Upper lobe of right lung (tissue), 1 donor: ENCODE data around the gene MXD4. TPM values are rescaled to one million over a fixed set of nuclear protein-coding genes. Genes with fewer than 3 reads are reported as not detected.

Experiments used
- ATAC-seq: fragments of 200-7000 bp; cut with Tn5 transposase; one replicate; pipeline ENCODE4 v1.9.1; 2020; ENCODE audit warnings: mild to moderate bottlenecking, moderate library complexity
- DNase-seq: peaks from one replicate; pipeline ENCODE4 v3.0.0-alpha.2; 2020
- H3K27ac ChIP-seq: fragments of 200-600 bp; one replicate; pipeline ENCODE4 v1.8.0; 2022
- H3K27me3 ChIP-seq: fragments of 200-600 bp; one replicate; pipeline ENCODE4 v1.8.0; 2022; ENCODE audit warnings: mild to moderate bottlenecking
- H3K36me3 ChIP-seq: fragments of 200-600 bp; one replicate; pipeline ENCODE4 v1.8.0; 2022
- H3K4me1 ChIP-seq: fragments of 200-600 bp; one replicate; pipeline ENCODE4 v1.8.0; 2022
- H3K4me3 ChIP-seq: fragments of 200-600 bp; one replicate; pipeline ENCODE4 v1.8.0; 2022; ENCODE audit warnings: mild to moderate bottlenecking
- H3K9me3 ChIP-seq: fragments of 200-600 bp; one replicate; pipeline ENCODE4 v1.8.0; 2022
- CTCF ChIP-seq: fragments of 200-600 bp; IDR thresholded peaks from one replicate; pipeline ENCODE4 v1.8.0; 2022; ENCODE audit warnings: antibody characterized with exemption
- intact Hi-C: fragments of 100-400 bp; cut with DNase I; formaldehyde crosslinking; loops from one replicate; pipeline ENCODE4 v1.11.0; 2022
- total RNA-seq: library from RNA; stranded (reverse); fragmentation: NEBNext Ultra II Directional; extraction: Animal tissue kit (Norgen Biotek cat#: 25700); gene quantifications from one replicate; pipeline ENCODE4 v1.2.1, GENCODE V29; 2021
- donor health status: DM: no; HTN: yes; CAD: no; lungs with severe emphysema.

Gene MXD4
- total RNA-seq, 1 donor from 2014 or later: 72.7 TPM

GRCh38 chr4:2295900-2296442 is 34.1 kb upstream of the MXD4 start:
- Histone ChIP-seq H3K9me3 (peaks cover 3% of the 10 kb centered on the region), H3K4me1 (no peaks in the 10 kb centered on the region), H3K36me3 (no peaks in the 10 kb centered on the region), H3K4me3 (no peak overlapping the region), H3K27me3 (no peaks in the 10 kb centered on the region), H3K27ac (no peak overlapping the region)
- intact Hi-C loops: no loop called here
- TF ChIP-seq CTCF: no peak
- ATAC-seq: no peak
- peak; percentile 56 for DNase-seq

- intact Hi-C loops: no loop called here
- TF ChIP-seq CTCF: no peak
- H3K4me3 ChIP-seq: no peak overlapping the region
- DNase-seq (peak; percentile 44), ATAC-seq (no peak)
- H3K4me1 ChIP-seq: no peaks in the 10 kb centered on the region
- peaks cover 3% of the 10 kb centered on the region for H3K9me3 ChIP-seq
- no peaks in the 10 kb centered on the region for H3K27me3 ChIP-seq
- no peak overlapping the region for H3K27ac ChIP-seq
- no peaks in the 10 kb centered on the region for H3K36me3 ChIP-seq
Observed at GRCh38 chr4:2295500-2295899, 33.6 kb upstream of the MXD4 start.

DNA sequence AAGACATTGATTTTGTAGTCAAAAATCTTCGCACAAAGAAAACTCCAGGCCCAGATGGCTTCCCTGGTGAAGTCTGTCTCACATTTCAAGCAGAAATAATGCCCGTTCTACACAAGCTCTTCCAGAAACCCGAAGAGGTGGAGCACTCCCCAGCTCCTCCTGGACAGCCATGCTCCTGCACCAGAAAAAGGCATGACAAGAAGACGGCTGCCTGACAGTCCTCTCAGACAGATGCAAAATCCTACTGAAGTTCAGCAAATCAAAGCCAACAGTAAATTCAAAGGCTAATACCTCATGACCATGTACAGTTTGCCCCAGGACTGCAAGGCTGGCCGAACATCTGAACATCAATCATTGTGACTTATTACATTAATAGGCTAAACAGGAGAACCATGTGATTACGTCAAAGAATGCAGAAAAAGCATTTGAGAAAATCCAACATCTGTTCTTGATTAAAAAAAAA is 30.8 kb upstream of the MXD4 start:
- Histone ChIP-seq H3K27me3 (no peaks in the 10 kb centered on the region), H3K4me3 (no peak overlapping the region), H3K27ac (no peak overlapping the region), H3K4me1 (no peaks in the 10 kb centered on the region), H3K9me3 (peaks cover 3% of the 10 kb centered on the region), H3K36me3 (no peaks in the 10 kb centered on the region)
- ATAC-seq (no peak), DNase-seq (no peak)
- no peak for TF ChIP-seq CTCF
- intact Hi-C loops: no loop called here

DNA sequence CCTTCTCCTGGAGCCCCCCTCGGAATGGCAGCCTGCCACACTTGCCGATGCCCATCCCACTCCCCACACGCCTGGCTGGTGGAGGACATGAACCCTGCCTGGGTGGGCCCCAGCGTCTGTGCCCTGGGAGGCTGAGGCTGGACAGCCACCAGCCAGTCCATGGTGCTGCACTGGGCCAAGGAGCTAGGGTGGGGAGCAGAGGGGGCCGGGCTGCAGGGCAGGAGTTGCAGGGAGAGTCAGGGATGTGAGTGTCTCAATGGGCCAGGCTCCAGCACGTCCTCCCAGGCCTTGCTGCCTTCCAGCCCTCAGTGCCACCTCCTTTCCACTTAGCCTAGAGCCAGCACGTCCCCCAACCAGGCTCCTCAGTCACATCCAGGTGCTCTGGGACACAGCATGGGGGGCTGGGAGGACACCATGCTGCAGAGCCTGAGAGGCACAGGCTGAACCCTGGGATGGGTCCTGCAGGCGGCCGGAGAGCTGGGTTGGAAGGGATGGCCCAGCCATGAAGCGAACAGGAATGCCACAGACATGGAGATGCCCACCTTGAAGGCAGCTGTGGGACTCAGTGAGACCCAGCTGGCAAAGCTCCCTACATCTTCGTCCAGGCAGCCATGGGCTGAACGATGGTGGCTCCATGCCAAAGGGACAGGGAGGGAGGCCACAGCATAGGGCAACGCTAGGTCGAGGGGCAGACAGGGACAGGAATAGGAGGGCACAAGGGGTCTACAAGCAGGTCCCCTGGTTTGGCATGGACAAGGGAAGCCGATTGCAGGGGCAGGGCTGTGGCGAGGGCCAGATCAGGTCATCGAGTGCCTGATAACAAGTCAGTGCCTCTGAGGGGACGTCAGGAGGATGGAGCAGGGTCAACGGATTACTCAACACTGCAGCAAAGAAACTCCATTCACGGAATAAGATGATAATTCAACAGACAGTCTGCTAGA is 30.1 kb upstream of the MXD4 start:
- H3K4me1 ChIP-seq: no peaks in the 10 kb centered on the region
- TF ChIP-seq CTCF: no peak
- H3K9me3 ChIP-seq: peaks cover 3% of the 10 kb centered on the region
- intact Hi-C loops: no loop called here
- no peaks in the 10 kb centered on the region for H3K27me3 ChIP-seq
- no peak for ATAC-seq
- no peak for DNase-seq
- no peak overlapping the region for H3K4me3 ChIP-seq
- no peak overlapping the region for H3K27ac ChIP-seq
- no peaks in the 10 kb centered on the region for H3K36me3 ChIP-seq

DNA sequence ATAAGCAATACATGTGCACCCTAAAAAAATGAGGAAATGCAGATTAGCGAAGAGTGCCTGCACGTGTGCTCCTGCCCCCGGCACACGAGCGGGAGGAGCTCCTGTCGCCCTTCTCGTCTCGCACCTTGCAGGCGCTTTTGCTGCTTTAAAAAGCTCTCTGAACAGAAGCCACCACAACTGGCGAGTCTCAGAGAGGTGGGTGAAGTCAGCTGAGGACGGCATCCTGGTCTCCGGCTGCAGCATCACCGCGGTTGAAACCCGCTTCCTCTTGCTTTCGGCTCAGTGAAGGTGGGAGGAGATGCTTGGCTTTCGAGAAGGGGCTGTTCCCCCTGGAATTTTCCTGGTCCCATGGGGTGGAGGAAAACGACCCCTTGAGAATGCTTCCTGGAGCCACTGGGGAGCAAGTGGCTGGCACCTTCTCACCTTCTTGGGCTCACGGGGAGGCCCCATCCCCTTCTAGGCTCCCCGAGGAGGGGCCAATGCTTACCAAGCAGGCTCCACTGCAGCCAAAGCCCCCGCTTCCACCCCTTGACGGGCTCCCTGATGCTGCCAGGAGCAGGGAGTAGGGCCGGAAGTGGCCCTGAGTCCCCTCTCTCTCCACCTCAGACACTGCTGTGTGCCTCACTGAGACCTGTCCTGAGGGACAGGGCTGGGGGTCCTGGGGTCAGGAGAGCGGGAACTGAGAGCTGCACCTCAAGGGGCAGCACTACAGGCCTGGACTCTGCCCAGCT is 29.2 kb upstream of the MXD4 start:
- Histone ChIP-seq H3K27me3 (no peaks in the 10 kb centered on the region), H3K27ac (no peak overlapping the region), H3K36me3 (no peaks in the 10 kb centered on the region), H3K4me3 (no peak overlapping the region), H3K4me1 (no peaks in the 10 kb centered on the region), H3K9me3 (peaks cover 3% of the 10 kb centered on the region)
- DNase-seq (peak; percentile 61), ATAC-seq (peak; percentile 19)
- intact Hi-C loops: no loop called here
- TF ChIP-seq CTCF: no peak
